Thoracic aorta (tissue), 2 donors: ENCODE data around the gene GFER. TPM values are rescaled to one million over a fixed set of nuclear protein-coding genes. Genes with fewer than 3 reads are reported as not detected.

Experiments used
- ATAC-seq: fragments of 150-250 bp; one replicate; pipeline ENCODE4 v1.8.0; 2017; ENCODE audit warnings: low read depth; ENCODE audit not compliant: insufficient number of reproducible peaks, low FRiP score
- DNase-seq: peaks from one replicate; pipeline ENCODE4 v3.0.0-alpha.2; 2020; ENCODE audit warnings: low spot score
- H3K27ac ChIP-seq, 2 donors: fragments of 200-600 bp; sonication (generic); 1 replicate in 1 of 2; 2 replicates in 1 of 2; pipeline ENCODE4 v1.5.1; 2016; ENCODE audit warnings: mild to moderate bottlenecking in 2 of 2, moderate library complexity in 2 of 2
- H3K27me3 ChIP-seq: fragments of 200-600 bp; sonication (generic); replicated peaks from 2 replicates; pipeline ENCODE4 v1.6.0; 2016; ENCODE audit warnings: mild to moderate bottlenecking; ENCODE audit not compliant: insufficient read depth
- H3K36me3 ChIP-seq: fragments of 200-600 bp; sonication (generic); one replicate; pipeline ENCODE4 v1.5.1; 2016
- H3K4me1 ChIP-seq, 2 donors: fragments of 200-600 bp; sonication (generic); 1 replicate in 1 of 2; 2 replicates in 1 of 2; pipeline versions ENCODE4 v1.5.1 to v1.6.0; 2016; ENCODE audit warnings: low read depth in 2 of 2, mild to moderate bottlenecking in 1 of 2; ENCODE audit not compliant: control insufficient read depth in 1 of 2
- H3K4me3 ChIP-seq: fragments of 200-600 bp; sonication (generic); 2 replicates; pipeline ENCODE4 v1.5.1; 2016; ENCODE audit warnings: mild to moderate bottlenecking
- H3K9me3 ChIP-seq: fragments of 200-600 bp; sonication (generic); 2 replicates; pipeline ENCODE4 v1.5.1; 2016
- total RNA-seq, 2 donors: library from RNA; depleted of rRNA; stranded (reverse); fragments of >200 nt; gene quantifications; one replicate each; pipeline versions ENCODE4 v1.1.0 to v1.2.3, GENCODE V29; 2016
- TF ChIP-seq, protein P1 (sequence below): fragments of 200-600 bp; sonication (generic); IDR thresholded peaks from one replicate; pipeline ENCODE4 v1.5.1; 2019; ENCODE audit warnings: antibody characterized with exemption

Gene GFER
- total RNA-seq, 2 donors from 2014 or later, result 12.4 to 14.6 TPM

DNA sequence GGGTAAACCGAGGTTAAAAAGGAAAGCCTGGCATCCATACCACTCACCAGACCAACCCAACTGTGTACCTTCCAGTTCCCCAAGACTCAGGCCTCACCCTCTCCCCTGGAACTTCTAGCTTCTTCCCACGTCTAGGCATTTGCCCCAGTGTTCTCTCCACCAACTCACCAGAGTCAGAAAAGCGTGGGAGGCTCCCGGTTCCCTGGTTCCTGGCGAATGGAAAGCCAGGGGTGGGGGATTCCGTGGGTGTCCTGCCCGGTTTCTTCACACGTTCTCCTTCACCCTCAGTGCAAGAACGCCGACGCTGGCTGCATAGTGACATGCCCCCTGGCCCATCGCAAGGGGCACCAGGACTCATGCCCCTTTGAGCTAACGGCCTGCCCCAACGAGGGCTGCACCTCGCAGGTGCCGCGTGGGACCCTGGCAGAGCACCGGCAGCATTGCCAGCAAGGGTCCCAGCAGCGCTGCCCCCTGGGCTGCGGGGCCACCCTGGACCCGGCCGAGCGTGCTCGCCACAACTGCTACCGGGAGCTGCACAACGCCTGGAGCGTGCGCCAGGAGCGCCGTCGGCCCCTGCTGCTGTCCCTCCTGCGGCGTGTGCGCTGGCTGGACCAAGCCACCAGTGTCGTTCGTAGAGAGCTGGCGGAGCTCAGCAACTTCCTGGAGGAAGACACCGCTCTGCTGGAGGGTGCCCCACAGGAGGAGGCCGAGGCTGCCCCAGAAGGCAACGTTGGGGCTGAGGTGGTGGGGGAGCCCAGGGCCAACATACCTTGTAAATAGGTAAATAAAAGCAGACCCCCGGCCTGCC lies 15.6 kb upstream of the GFER start:
- H3K4me3 ChIP-seq, result no peak overlapping the region
- no peaks in the 10 kb centered on the region for H3K36me3 ChIP-seq
- DNase-seq (no peak), ATAC-seq (no peak)
- H3K27me3 ChIP-seq, result no peaks in the 10 kb centered on the region
- no peaks in the 10 kb centered on the region for H3K9me3 ChIP-seq
- H3K4me1 ChIP-seq, result peaks cover 20 to 29% of the 10 kb centered on the region in 2 donors
- H3K27ac ChIP-seq, result no peak overlapping the region
- TF ChIP-seq, protein P1, sequence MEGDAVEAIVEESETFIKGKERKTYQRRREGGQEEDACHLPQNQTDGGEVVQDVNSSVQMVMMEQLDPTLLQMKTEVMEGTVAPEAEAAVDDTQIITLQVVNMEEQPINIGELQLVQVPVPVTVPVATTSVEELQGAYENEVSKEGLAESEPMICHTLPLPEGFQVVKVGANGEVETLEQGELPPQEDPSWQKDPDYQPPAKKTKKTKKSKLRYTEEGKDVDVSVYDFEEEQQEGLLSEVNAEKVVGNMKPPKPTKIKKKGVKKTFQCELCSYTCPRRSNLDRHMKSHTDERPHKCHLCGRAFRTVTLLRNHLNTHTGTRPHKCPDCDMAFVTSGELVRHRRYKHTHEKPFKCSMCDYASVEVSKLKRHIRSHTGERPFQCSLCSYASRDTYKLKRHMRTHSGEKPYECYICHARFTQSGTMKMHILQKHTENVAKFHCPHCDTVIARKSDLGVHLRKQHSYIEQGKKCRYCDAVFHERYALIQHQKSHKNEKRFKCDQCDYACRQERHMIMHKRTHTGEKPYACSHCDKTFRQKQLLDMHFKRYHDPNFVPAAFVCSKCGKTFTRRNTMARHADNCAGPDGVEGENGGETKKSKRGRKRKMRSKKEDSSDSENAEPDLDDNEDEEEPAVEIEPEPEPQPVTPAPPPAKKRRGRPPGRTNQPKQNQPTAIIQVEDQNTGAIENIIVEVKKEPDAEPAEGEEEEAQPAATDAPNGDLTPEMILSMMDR, result no peak

GRCh38 chr16:1971796-1972489 lies 12.1 kb upstream of the GFER start, which contains the start of gene TBL3:
Gene TBL3 (plus strand): TSS chr16:1972053. CDS start chr16:1972165, 112 bp downstream.
- Histone ChIP-seq H3K36me3 (peaks cover 29% of the 10 kb centered on the region), H3K27ac (peak within 1 kb of the TSS; percentile 77 to 89), H3K27me3 (no peaks in the 10 kb centered on the region), H3K4me1 (peaks cover 14 to 22% of the 10 kb centered on the region in 2 donors), H3K9me3 (no peaks in the 10 kb centered on the region), H3K4me3 (peak within 1 kb of the TSS; percentile 86)
- TF ChIP-seq, protein P1, result no peak
- ATAC-seq (peak; percentile 85), DNase-seq (peak; percentile 73)

DNA sequence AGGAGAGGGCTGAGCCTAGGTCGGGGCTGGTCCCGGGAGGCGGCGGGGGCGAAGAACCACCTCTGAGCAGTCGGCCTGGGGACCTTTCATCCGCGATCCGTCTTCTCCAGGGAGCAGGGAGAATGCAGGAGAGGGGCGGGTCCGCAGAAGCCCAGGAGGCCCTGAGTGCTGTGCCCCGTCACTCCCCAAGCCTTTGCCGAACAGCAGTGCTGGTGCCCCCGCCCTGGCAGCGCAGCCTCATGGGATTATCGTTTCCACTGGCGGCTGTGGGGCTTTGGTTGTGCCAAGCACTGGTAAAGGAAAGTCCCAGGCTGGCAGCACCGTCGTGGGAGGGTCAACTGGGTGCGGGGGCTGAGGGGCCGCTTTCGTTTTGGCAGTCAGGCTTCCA lies 11.5 kb upstream of the GFER start:
- Histone ChIP-seq H3K36me3 (peaks cover 34% of the 10 kb centered on the region), H3K27ac (peak overlapping the region in 1 of 2 donors; percentile 77), H3K27me3 (no peaks in the 10 kb centered on the region), H3K4me1 (peaks cover 14 to 22% of the 10 kb centered on the region in 2 donors), H3K4me3 (peak overlapping the region; percentile 86), H3K9me3 (no peaks in the 10 kb centered on the region)
- TF ChIP-seq, protein P1, result no peak
- no peak for ATAC-seq
- no peak for DNase-seq

DNA sequence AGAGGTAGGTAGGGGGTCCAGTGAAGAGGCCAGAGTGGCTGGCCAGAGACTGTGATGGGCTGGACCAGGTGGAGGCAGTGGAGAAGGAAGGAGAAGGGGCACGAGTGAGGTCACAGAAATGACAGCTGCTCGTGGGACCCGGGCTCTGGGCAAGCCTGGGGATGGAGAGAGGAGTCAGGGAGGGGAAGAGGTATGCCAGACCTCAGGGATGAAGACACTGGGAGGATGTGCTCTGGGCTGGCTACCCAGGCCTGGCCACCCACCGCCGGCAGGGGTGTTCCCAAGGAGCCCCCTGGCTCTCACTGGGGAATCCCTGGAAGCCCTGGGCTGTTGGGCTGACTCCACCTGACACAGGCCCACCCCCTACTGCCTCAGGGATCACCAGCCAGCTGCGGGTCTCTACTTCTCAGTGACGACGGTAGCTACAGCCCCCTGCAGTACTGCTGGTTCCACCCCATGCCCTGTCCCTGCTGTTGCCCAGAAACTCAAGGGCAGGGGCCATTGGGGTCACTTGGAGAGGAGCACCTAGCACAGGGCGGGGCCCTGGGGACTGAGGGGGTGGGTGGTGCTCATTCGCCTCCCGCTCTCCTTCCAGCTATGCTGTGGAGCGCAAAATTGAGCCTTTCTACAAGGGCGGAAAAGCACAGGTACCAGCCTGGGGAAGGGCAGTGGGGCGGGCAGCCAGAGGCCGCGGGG lies 10.4 kb upstream of the GFER start:
- no peaks in the 10 kb centered on the region for H3K27me3 ChIP-seq
- H3K4me3 ChIP-seq, result no peak overlapping the region
- H3K27ac ChIP-seq, result no peak overlapping the region
- no peaks in the 10 kb centered on the region for H3K9me3 ChIP-seq
- ATAC-seq (no peak), DNase-seq (no peak)
- TF ChIP-seq, protein P1, result no peak
- H3K36me3 ChIP-seq, result peaks cover 46% of the 10 kb centered on the region
- peaks cover 14 to 22% of the 10 kb centered on the region in 2 donors for H3K4me1 ChIP-seq
